ENCODE results near the gene RAI2.
A peak's percentile ranks its signal among the peaks of the same experiment; 100 is the strongest.

RAI2 gene

GRCh38 chrX:17828171-17828570 is 32.9 kb downstream of the RAI2 start:
- no peak for DNase-seq (ENCODE audit: low read depth in 2 of 2)

- no peak for DNase-seq (ENCODE audit: low read depth in 2 of 2)
Measured at GRCh38 chrX:17826609-17827496, 34.2 kb downstream of the RAI2 start.

GRCh38 chrX:17824980-17825379 is 36.1 kb downstream of the RAI2 start:
- no peak for DNase-seq (ENCODE audit: low read depth in 2 of 2)

- no peak for DNase-seq (ENCODE audit: low read depth in 2 of 2)
Measured at GRCh38 chrX:17822351-17822750, 38.7 kb downstream of the RAI2 start.

GRCh38 chrX:17820100-17820499 is 41.0 kb downstream of the RAI2 start:
- DNase-seq (ENCODE audit: low read depth in 2 of 2) = no peak

- no peak for DNase-seq (ENCODE audit: low read depth in 2 of 2)
Measured at GRCh38 chrX:17818726-17819125, 42.4 kb downstream of the RAI2 start.

GRCh38 chrX:17817251-17817650 is 43.8 kb downstream of the RAI2 start:
- DNase-seq (ENCODE audit: low read depth in 2 of 2) = no peak

- DNase-seq (ENCODE audit: low read depth in 2 of 2) = no peak
Measured at GRCh38 chrX:17814557-17814956, 46.5 kb downstream of the RAI2 start.

- DNase-seq (ENCODE audit: low read depth in 2 of 2) = no peak
Measured at GRCh38 chrX:17814059-17814458, 47.0 kb downstream of the RAI2 start.

- no peak for DNase-seq (ENCODE audit: low read depth in 2 of 2)
Measured at GRCh38 chrX:17813277-17813676, 47.8 kb downstream of the RAI2 start.

GRCh38 chrX:17812763-17813162 is 48.3 kb downstream of the RAI2 start:
- no peak for DNase-seq (ENCODE audit: low read depth in 2 of 2)

- DNase-seq (ENCODE audit: low read depth in 2 of 2) = no peak
Measured at GRCh38 chrX:17809984-17810383, 51.1 kb downstream of the RAI2 start.

GRCh38 chrX:17809273-17809672 is 51.8 kb downstream of the RAI2 start:
- DNase-seq (ENCODE audit: low read depth in 2 of 2) = no peak

GRCh38 chrX:17805120-17805519 is 56.0 kb downstream of the RAI2 start:
- DNase-seq (ENCODE audit: low read depth in 2 of 2) = no peak

GRCh38 chrX:17803449-17803848 is 57.6 kb downstream of the RAI2 start:
- DNase-seq (ENCODE audit: low read depth in 2 of 2) = no peak

GRCh38 chrX:17802756-17803155 is 58.3 kb downstream of the RAI2 start:
- DNase-seq (ENCODE audit: low read depth in 2 of 2) = no peak

- DNase-seq (ENCODE audit: low read depth in 2 of 2) = no peak
Measured at GRCh38 chrX:17801431-17801830, 59.7 kb downstream of the RAI2 start.

GRCh38 chrX:17798921-17799320 is 62.2 kb downstream of the RAI2 start:
- DNase-seq (ENCODE audit: low read depth in 2 of 2) = no peak

- DNase-seq (ENCODE audit: low read depth in 2 of 2) = no peak
Measured at GRCh38 chrX:17792826-17793225, 68.3 kb downstream of the RAI2 start.

- no peak for DNase-seq (ENCODE audit: low read depth in 2 of 2)
Measured at GRCh38 chrX:17788956-17789562, 72.0 kb downstream of the RAI2 start.

GRCh38 chrX:17788439-17788838 is 72.7 kb downstream of the RAI2 start:
- DNase-seq (ENCODE audit: low read depth in 2 of 2) = peak in 1 of 2 donors; percentile 10

- no peak for DNase-seq (ENCODE audit: low read depth in 2 of 2)
Measured at GRCh38 chrX:17787557-17787956, 73.5 kb downstream of the RAI2 start.

Data from stimulated activated CD8-positive, alpha-beta memory T cell treated with anti-CD3 and anti-CD28 coated beads, Interleukin-7, amount 100 ng/mL, for 4 hours (primary cell).